D721Med (cell line): ENCODE measurements around the gene NLRP6.

Source experiments
- DNase-seq: peaks from one replicate; pipeline ENCODE4 v3.0.0; 2011; ENCODE audit warnings: low spot score; ENCODE audit not compliant: insufficient read length
- FAIRE-seq: peaks from 2 replicates; lab custom pipeline; 2011; peaks lifted over from hg19 to GRCh38; lab: Jason Lieb, UNC
- CTCF ChIP-seq: IDR thresholded peaks from 2 replicates; pipeline ENCODE4 v1.5.1; 2012; ENCODE audit warnings: mild to moderate bottlenecking, control low read depth; ENCODE audit not compliant: insufficient read depth; ENCODE audit errors: missing control alignments

Gene NLRP6

GRCh38 chr11:297051-297585 lies 18.9 kb downstream of the NLRP6 start:
- DNase-seq: no peak
- FAIRE-seq: no peak
- TF ChIP-seq CTCF: no peak

- DNase-seq (no peak), FAIRE-seq (no peak)
- TF ChIP-seq CTCF: no peak
These were observed 19.6 kb downstream of the NLRP6 start for GRCh38 chr11:297586-298405.

- FAIRE-seq (no peak), DNase-seq (no peak)
- TF ChIP-seq CTCF: no peak
These were observed 20.3 kb downstream of the NLRP6 start for GRCh38 chr11:298406-299065.

- DNase-seq (no peak), FAIRE-seq (no peak)
- TF ChIP-seq CTCF: no peak
These were observed 21.1 kb downstream of the NLRP6 start, which contains the start of gene IFITM5 for GRCh38 chr11:299081-299891. IFITM5 (minus strand) TSS chr11:299526; CDS start chr11:299490, 36 bp downstream.

- no peak for TF ChIP-seq CTCF
- DNase-seq: no peak
- FAIRE-seq: no peak
These were observed 21.9 kb downstream of the NLRP6 start for GRCh38 chr11:299951-300735.

- no peak for DNase-seq
- no peak for TF ChIP-seq CTCF
- FAIRE-seq: no peak
These were observed 25.2 kb downstream of the NLRP6 start for GRCh38 chr11:303363-303762.
